Measurements from ENCODE around the gene HPF1.
"Not testable (repeated sequence)": the region's sequence is repeated elsewhere in the genome, so short reads cannot be mapped to it uniquely, and the experiment has no call there.

The HPF1 gene

GRCh38 chr4:169757575-169758184 lies at the start of gene HPF1:
Gene HPF1 (minus strand): TSS chr4:169757944. CDS start chr4:169757877, 67 bp downstream.
- peak; percentile 77 for DNase-seq (ENCODE audit: low read depth)
- peak within 1 kb of the TSS; percentile 70 for H3K4me3 ChIP-seq (ENCODE audit: low read depth, low read length)
- no peak for TF ChIP-seq CTCF (IDR thresholded peaks at IDR 0.05; ENCODE audit: control insufficient read depth, extremely low read depth, insufficient read depth)

GRCh38 chr4:169806770-169807169 lies 49.0 kb upstream of the HPF1 start:
- not testable (repeated sequence) for DNase-seq (ENCODE audit: low read depth)

GRCh38 chr4:169803413-169803812 lies 45.7 kb upstream of the HPF1 start:
- no peak for DNase-seq (ENCODE audit: low read depth)
- H3K4me3 ChIP-seq (ENCODE audit: low read depth, low read length), result no peak overlapping the region
- TF ChIP-seq CTCF (IDR thresholded peaks at IDR 0.05; ENCODE audit: control insufficient read depth, extremely low read depth, insufficient read depth), result no peak

More at GRCh38 chr4:169806770-169807169, 49.0 kb upstream of the HPF1 start:
- not testable (repeated sequence) for H3K4me3 ChIP-seq (ENCODE audit: low read depth, low read length)

GRCh38 chr4:169802873-169803272 lies 45.1 kb upstream of the HPF1 start:
- H3K4me3 ChIP-seq (ENCODE audit: low read depth, low read length), result no peak overlapping the region
- DNase-seq (ENCODE audit: low read depth), result no peak
- TF ChIP-seq CTCF (IDR thresholded peaks at IDR 0.05; ENCODE audit: control insufficient read depth, extremely low read depth, insufficient read depth), result no peak

- no peak overlapping the region for H3K4me3 ChIP-seq (ENCODE audit: low read depth, low read length)
- TF ChIP-seq CTCF (IDR thresholded peaks at IDR 0.05; ENCODE audit: control insufficient read depth, extremely low read depth, insufficient read depth), result no peak
- DNase-seq (ENCODE audit: low read depth), result no peak
These were observed 42.8 kb upstream of the HPF1 start for GRCh38 chr4:169800541-169800940.

- DNase-seq (ENCODE audit: low read depth), result no peak
- no peak for TF ChIP-seq CTCF (IDR thresholded peaks at IDR 0.05; ENCODE audit: control insufficient read depth, extremely low read depth, insufficient read depth)
- no peak overlapping the region for H3K4me3 ChIP-seq (ENCODE audit: low read depth, low read length)
These were observed 41.5 kb upstream of the HPF1 start for GRCh38 chr4:169799260-169799659.

- H3K4me3 ChIP-seq (ENCODE audit: low read depth, low read length), result no peak overlapping the region
- no peak for DNase-seq (ENCODE audit: low read depth)
- no peak for TF ChIP-seq CTCF (IDR thresholded peaks at IDR 0.05; ENCODE audit: control insufficient read depth, extremely low read depth, insufficient read depth)
These were observed 37.8 kb upstream of the HPF1 start for GRCh38 chr4:169795585-169795984.

All from LNCaP clone FGC (cell line).